Measurements from ENCODE around the gene BCDIN3D. TPM values are rescaled to one million over a fixed set of nuclear protein-coding genes. Genes with fewer than 3 reads are reported as not detected.

Gene BCDIN3D
- total RNA-seq, 1 experiment from 2014 or later = 4.5 TPM

GRCh38 chr12:49874142-49874897, 31.4 kb upstream of the BCDIN3D start:
- no peaks in the 10 kb centered on the region for H4K20me1 ChIP-seq (ENCODE audit: low read length)
- POLR2A ChIA-PET (ENCODE audit: unreplicated experiment) = no interaction called here
- no peaks in the 10 kb centered on the region for H3K9me3 ChIP-seq (ENCODE audit: low read length)
- H3K4me3 ChIP-seq (ENCODE audit: low read length) = no peak overlapping the region
- no peak overlapping the region for H2AFZ ChIP-seq (ENCODE audit: low read length)
- intact Hi-C loops (cut with micrococcal nuclease) = no loop called here
- no peak for TF ChIP-seq EZH2 (IDR thresholded peaks at IDR 0.05; ENCODE audit: low read length, unreplicated experiment)
- TF ChIP-seq, protein P1, sequence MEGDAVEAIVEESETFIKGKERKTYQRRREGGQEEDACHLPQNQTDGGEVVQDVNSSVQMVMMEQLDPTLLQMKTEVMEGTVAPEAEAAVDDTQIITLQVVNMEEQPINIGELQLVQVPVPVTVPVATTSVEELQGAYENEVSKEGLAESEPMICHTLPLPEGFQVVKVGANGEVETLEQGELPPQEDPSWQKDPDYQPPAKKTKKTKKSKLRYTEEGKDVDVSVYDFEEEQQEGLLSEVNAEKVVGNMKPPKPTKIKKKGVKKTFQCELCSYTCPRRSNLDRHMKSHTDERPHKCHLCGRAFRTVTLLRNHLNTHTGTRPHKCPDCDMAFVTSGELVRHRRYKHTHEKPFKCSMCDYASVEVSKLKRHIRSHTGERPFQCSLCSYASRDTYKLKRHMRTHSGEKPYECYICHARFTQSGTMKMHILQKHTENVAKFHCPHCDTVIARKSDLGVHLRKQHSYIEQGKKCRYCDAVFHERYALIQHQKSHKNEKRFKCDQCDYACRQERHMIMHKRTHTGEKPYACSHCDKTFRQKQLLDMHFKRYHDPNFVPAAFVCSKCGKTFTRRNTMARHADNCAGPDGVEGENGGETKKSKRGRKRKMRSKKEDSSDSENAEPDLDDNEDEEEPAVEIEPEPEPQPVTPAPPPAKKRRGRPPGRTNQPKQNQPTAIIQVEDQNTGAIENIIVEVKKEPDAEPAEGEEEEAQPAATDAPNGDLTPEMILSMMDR (conservative IDR thresholded peaks at IDR 0.05; ENCODE audit: low read depth, low read length) = no peak
- no peak for TF ChIP-seq EZH2phosphoT487 (IDR thresholded peaks at IDR 0.05; ENCODE audit: borderline replicate concordance, low read length)
- H3K79me2 ChIP-seq (ENCODE audit: low read length) = no peaks in the 10 kb centered on the region
- H3K4me2 ChIP-seq (ENCODE audit: low read length) = no peak overlapping the region
- no TSS peak for BruUV-seq (replicated peaks)
- H3K9ac ChIP-seq (ENCODE audit: low read length) = no peak overlapping the region
- H3K36me3 ChIP-seq (ENCODE audit: low read depth, low read length) = no peaks in the 10 kb centered on the region
- no peak overlapping the region for H3K27ac ChIP-seq (ENCODE audit: low read length)
- no peaks in the 10 kb centered on the region for H3K27me3 ChIP-seq (ENCODE audit: low read length)
- DNase-seq = no peak
- no peak for ATAC-seq
- H3K9me2 ChIP-seq (replicated peaks; ENCODE audit: low read length) = no peaks in the 10 kb centered on the region
- H3F3A ChIP-seq (ENCODE audit: low read length, unreplicated experiment) = no peaks in the 10 kb centered on the region
- no peaks in the 10 kb centered on the region for H3K4me1 ChIP-seq (ENCODE audit: insufficient read depth, low read length)
- CTCF ChIA-PET = no interaction called here

- ChIA-PET POLR2A (ENCODE audit: unreplicated experiment) (no interaction called here), CTCF (interaction anchor here (0.7 kb wide), 1 partner anchor 93 kb away, joined by 3 read pairs; no protein-coding TSS in a partner anchor)
- BruUV-seq (replicated peaks) = no TSS peak
- Histone ChIP-seq H3K27ac (ENCODE audit: low read length) (no peak overlapping the region), H3F3A (ENCODE audit: low read length, unreplicated experiment) (no peaks in the 10 kb centered on the region), H2AFZ (ENCODE audit: low read length) (no peak overlapping the region), H3K9ac (ENCODE audit: low read length) (no peak overlapping the region), H3K9me3 (ENCODE audit: low read length) (no peaks in the 10 kb centered on the region), H3K4me2 (ENCODE audit: low read length) (no peak overlapping the region), H3K27me3 (ENCODE audit: low read length) (no peaks in the 10 kb centered on the region), H3K9me2 (replicated peaks; ENCODE audit: low read length) (no peaks in the 10 kb centered on the region), H4K20me1 (ENCODE audit: low read length) (no peaks in the 10 kb centered on the region), H3K79me2 (ENCODE audit: low read length) (no peaks in the 10 kb centered on the region), H3K4me3 (ENCODE audit: low read length) (no peak overlapping the region), H3K4me1 (ENCODE audit: insufficient read depth, low read length) (no peaks in the 10 kb centered on the region), H3K36me3 (ENCODE audit: low read depth, low read length) (no peaks in the 10 kb centered on the region)
- intact Hi-C loops (cut with micrococcal nuclease) = no loop called here
- DNase-seq = peak; percentile 13
- TF ChIP-seq EZH2 (IDR thresholded peaks at IDR 0.05; ENCODE audit: low read length, unreplicated experiment) (no peak), EZH2phosphoT487 (IDR thresholded peaks at IDR 0.05; ENCODE audit: borderline replicate concordance, low read length) (no peak)
- TF ChIP-seq, protein P1 (conservative IDR thresholded peaks at IDR 0.05; ENCODE audit: low read depth, low read length) = no peak
- peak; percentile 22; the same call in 1 of the 2 replicates for ATAC-seq
Observed at GRCh38 chr12:49873361-49873934, 30.5 kb upstream of the BCDIN3D start.

DNA sequence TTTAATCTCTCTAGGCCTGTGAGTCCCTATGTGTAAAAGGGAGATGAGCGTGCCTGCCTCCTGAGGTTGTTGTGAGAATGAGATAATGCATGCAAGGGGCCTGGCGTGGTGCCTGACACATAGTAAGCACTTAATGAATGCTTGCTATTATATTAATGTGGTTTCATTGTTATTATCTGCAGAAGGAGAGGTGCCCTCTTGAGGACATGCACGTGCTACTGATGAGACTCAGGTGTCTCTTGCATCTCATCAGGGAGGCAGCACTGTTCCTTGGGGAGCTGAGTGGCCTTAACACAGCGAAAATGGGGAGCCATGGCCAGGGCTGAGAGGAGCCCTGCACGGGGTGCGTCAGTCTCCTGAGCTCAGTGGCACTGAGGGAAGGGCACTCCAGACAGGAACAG, 29.9 kb upstream of the BCDIN3D start:
- Histone ChIP-seq H3K4me2 (ENCODE audit: low read length) (no peak overlapping the region), H3K9me3 (ENCODE audit: low read length) (no peaks in the 10 kb centered on the region), H3K9ac (ENCODE audit: low read length) (no peak overlapping the region), H3K4me1 (ENCODE audit: insufficient read depth, low read length) (peaks cover 1% of the 10 kb centered on the region; the same call in 1 of the 2 replicates), H3K79me2 (ENCODE audit: low read length) (no peaks in the 10 kb centered on the region), H3K27me3 (ENCODE audit: low read length) (no peaks in the 10 kb centered on the region), H2AFZ (ENCODE audit: low read length) (no peak overlapping the region), H3K27ac (ENCODE audit: low read length) (no peak overlapping the region), H3K36me3 (ENCODE audit: low read depth, low read length) (no peaks in the 10 kb centered on the region), H3K4me3 (ENCODE audit: low read length) (no peak overlapping the region), H4K20me1 (ENCODE audit: low read length) (no peaks in the 10 kb centered on the region), H3K9me2 (replicated peaks; ENCODE audit: low read length) (no peaks in the 10 kb centered on the region), H3F3A (ENCODE audit: low read length, unreplicated experiment) (no peaks in the 10 kb centered on the region)
- ChIA-PET POLR2A (ENCODE audit: unreplicated experiment) (no interaction called here), CTCF (interaction anchor here (0.5 to 0.7 kb wide), 2 partner anchors 94 to 185 kb away, joined by 3 to 4 read pairs; partner anchors contain the start of gene ASIC1)
- BruUV-seq (replicated peaks) = no TSS peak
- TF ChIP-seq EZH2 (IDR thresholded peaks at IDR 0.05; ENCODE audit: low read length, unreplicated experiment) (no peak), EZH2phosphoT487 (IDR thresholded peaks at IDR 0.05; ENCODE audit: borderline replicate concordance, low read length) (no peak)
- TF ChIP-seq, protein P1 (conservative IDR thresholded peaks at IDR 0.05; ENCODE audit: low read depth, low read length) = no peak
- peak; percentile 15; the same call in 1 of the 2 replicates for ATAC-seq
- intact Hi-C loops (cut with micrococcal nuclease) = no loop called here
- no peak for DNase-seq
